HG02885 (cell line): ENCODE data around the gene NAV2.
"Not testable (repeated sequence)": the region's sequence is repeated elsewhere in the genome, so short reads cannot be mapped to it uniquely, and the experiment has no call there.

Source experiments
- ATAC-seq: cut with Tn5 transposase; IDR thresholded peaks from one replicate; pipeline ENCODE4 v1.9.1; 2021; ENCODE audit warnings: mild to moderate bottlenecking; ENCODE audit not compliant: unreplicated experiment, poor library complexity

The NAV2 gene

GRCh38 chr11:20058749-20059458 is 346.3 kb downstream of the NAV2 start:
- no peak for ATAC-seq

- ATAC-seq = peak; percentile 56
These were observed 347.0 kb downstream of the NAV2 start for GRCh38 chr11:20059587-20060021.

- ATAC-seq = no peak
These were observed 347.5 kb downstream of the NAV2 start for GRCh38 chr11:20060181-20060580.

- ATAC-seq = no peak
These were observed 348.1 kb downstream of the NAV2 start for GRCh38 chr11:20060647-20061205.

GRCh38 chr11:20061776-20062175 is 349.1 kb downstream of the NAV2 start:
- no peak for ATAC-seq

- ATAC-seq = no peak
These were observed 352.3 kb downstream of the NAV2 start for GRCh38 chr11:20064961-20065405.

GRCh38 chr11:20065406-20065805 is 352.8 kb downstream of the NAV2 start:
- no peak for ATAC-seq

GRCh38 chr11:20066013-20066782 is 353.6 kb downstream of the NAV2 start:
- ATAC-seq = no peak

- ATAC-seq = no peak
These were observed 354.1 kb downstream of the NAV2 start for GRCh38 chr11:20066783-20067156.

GRCh38 chr11:20067665-20068064 is 355.0 kb downstream of the NAV2 start:
- ATAC-seq = no peak

GRCh38 chr11:20068691-20069090 is 356.1 kb downstream of the NAV2 start:
- ATAC-seq = no peak

- no peak for ATAC-seq
These were observed 357.8 kb downstream of the NAV2 start for GRCh38 chr11:20070459-20070858.

- ATAC-seq = no peak
These were observed 363.0 kb downstream of the NAV2 start for GRCh38 chr11:20075627-20076026.

- no peak for ATAC-seq
These were observed 366.2 kb downstream of the NAV2 start for GRCh38 chr11:20078846-20079245.

- peak; percentile 85 for ATAC-seq
These were observed 367.5 kb downstream of the NAV2 start for GRCh38 chr11:20080032-20080685.

GRCh38 chr11:20081336-20081735 is 368.7 kb downstream of the NAV2 start:
- no peak for ATAC-seq

- not testable (repeated sequence) for ATAC-seq
These were observed 371.2 kb downstream of the NAV2 start for GRCh38 chr11:20083877-20084276.

- ATAC-seq = no peak
These were observed 372.5 kb downstream of the NAV2 start for GRCh38 chr11:20084921-20085814.

- ATAC-seq = no peak
These were observed 373.3 kb downstream of the NAV2 start for GRCh38 chr11:20085918-20086317.

GRCh38 chr11:20087118-20087521 is 374.5 kb downstream of the NAV2 start:
- no peak for ATAC-seq
